Large intestine (tissue), 3 donors: ENCODE measurements around the gene CLEC3B. TPM values are rescaled to one million over a fixed set of nuclear protein-coding genes. Genes with fewer than 3 reads are reported as not detected.
A peak's percentile ranks its signal among the peaks of the same experiment; 100 is the strongest.

ENCODE experiments used
- DNase-seq, 2 donors: peaks; one replicate each; pipeline versions ENCODE4 v3.0.0 to v3.0.0-alpha.2; 2013
- H3K27ac ChIP-seq: one replicate; pipeline ENCODE4 v1.5.1; 2013; ENCODE audit warnings: low read length
- H3K27me3 ChIP-seq: 2 replicates; pipeline ENCODE4 v1.6.1; 2013; ENCODE audit warnings: low read length; ENCODE audit not compliant: control insufficient read depth, insufficient read depth
- H3K36me3 ChIP-seq: 2 replicates; pipeline ENCODE4 v1.6.1; 2013; ENCODE audit warnings: low read length; ENCODE audit not compliant: control insufficient read depth, insufficient read depth
- H3K4me1 ChIP-seq: one replicate; pipeline ENCODE4 v1.6.1; 2013; ENCODE audit warnings: low read length; ENCODE audit not compliant: control insufficient read depth, insufficient read depth
- H3K4me3 ChIP-seq: one replicate; pipeline ENCODE4 v1.5.1; 2013; ENCODE audit warnings: low read length
- H3K9me3 ChIP-seq: one replicate; pipeline ENCODE4 v1.6.1; 2013; ENCODE audit warnings: mild to moderate bottlenecking, low read depth, low read length, moderate library complexity; ENCODE audit not compliant: control insufficient read depth
- WGBS: methylation state at CpG from one replicate; pipeline ENCODE4 v1.1.5; 2013; ENCODE audit warnings: low lambda C conversion rate; ENCODE audit not compliant: insufficient coverage; 5-methylcytosine and 5-hydroxymethylcytosine counted together
- polyA plus RNA-seq: library from polyadenylated mRNA; unstranded; fragments of 120-200 nt; gene quantifications from one replicate; pipeline ENCODE4 v1.2.1, GENCODE V29; 2013

Gene CLEC3B
- polyA plus RNA-seq, 1 donor = 35.7 TPM

DNA sequence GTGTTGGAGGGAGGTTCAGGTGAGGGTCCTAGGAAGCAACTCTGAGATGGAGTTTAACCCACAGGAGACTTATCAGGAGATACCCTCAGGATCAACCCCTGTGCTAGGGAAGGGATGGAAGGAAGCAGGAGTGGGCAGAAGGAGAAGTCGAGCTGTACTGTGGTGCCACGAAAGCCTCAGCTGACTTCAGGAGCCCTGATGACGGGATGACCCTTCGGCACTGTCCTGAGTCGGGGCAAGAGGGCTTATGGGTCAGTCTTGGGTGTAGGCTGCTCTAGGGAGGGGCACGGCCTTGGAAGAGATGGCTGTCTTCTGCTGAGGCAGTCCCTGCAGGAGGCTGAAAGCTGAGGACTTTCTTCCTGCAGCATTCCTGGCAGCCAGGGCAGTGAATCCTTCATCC lies 7.7 kb downstream of the CLEC3B start:
- Histone ChIP-seq H3K27me3 (peaks cover 27% of the 10 kb centered on the region), H3K27ac (no peak overlapping the region), H3K36me3 (no peaks in the 10 kb centered on the region), H3K4me3 (no peak overlapping the region), H3K4me1 (peaks cover 3% of the 10 kb centered on the region), H3K9me3 (no peaks in the 10 kb centered on the region)
- WGBS = no CpG with 5 or more reads among the region's 6 CpGs
- DNase-seq = no peak

DNA sequence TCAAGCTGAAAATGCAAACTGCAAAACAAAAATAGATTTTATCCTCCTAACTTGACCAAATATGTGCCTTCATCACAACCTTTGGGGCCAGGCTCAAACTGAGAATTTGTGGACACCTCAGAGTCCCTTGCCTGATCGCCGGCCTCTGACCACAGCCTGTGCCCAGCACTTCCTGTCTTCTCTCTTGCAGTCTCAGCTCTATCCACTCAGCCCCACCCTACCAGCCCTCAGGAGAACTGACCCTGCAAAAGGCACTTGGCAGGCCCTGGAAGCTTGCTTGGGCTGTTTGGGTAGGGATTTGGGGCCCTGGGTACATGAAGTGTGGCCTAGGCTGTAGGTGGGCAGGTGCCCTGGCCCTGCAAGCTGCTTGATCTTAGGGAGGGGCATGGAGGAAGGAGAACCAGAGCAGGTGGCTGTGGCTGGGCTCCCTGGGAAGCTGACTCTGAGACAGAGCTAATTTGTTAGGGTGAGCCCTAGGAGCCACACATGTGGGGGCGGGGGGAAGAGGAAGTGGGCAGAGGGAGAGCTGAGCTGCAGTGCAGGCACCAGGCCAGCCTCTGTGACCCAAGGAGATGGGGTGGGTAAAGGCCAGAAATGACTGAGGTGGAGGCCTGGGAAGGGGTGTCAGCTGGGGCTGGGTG lies 8.6 kb downstream of the CLEC3B start:
- peaks cover 27% of the 10 kb centered on the region for H3K27me3 ChIP-seq
- no CpG with 5 or more reads among the region's 3 CpGs for WGBS
- peaks cover 3% of the 10 kb centered on the region for H3K4me1 ChIP-seq
- no peak overlapping the region for H3K4me3 ChIP-seq
- H3K9me3 ChIP-seq = no peaks in the 10 kb centered on the region
- no peak for DNase-seq
- H3K27ac ChIP-seq = no peak overlapping the region
- no peaks in the 10 kb centered on the region for H3K36me3 ChIP-seq

DNA sequence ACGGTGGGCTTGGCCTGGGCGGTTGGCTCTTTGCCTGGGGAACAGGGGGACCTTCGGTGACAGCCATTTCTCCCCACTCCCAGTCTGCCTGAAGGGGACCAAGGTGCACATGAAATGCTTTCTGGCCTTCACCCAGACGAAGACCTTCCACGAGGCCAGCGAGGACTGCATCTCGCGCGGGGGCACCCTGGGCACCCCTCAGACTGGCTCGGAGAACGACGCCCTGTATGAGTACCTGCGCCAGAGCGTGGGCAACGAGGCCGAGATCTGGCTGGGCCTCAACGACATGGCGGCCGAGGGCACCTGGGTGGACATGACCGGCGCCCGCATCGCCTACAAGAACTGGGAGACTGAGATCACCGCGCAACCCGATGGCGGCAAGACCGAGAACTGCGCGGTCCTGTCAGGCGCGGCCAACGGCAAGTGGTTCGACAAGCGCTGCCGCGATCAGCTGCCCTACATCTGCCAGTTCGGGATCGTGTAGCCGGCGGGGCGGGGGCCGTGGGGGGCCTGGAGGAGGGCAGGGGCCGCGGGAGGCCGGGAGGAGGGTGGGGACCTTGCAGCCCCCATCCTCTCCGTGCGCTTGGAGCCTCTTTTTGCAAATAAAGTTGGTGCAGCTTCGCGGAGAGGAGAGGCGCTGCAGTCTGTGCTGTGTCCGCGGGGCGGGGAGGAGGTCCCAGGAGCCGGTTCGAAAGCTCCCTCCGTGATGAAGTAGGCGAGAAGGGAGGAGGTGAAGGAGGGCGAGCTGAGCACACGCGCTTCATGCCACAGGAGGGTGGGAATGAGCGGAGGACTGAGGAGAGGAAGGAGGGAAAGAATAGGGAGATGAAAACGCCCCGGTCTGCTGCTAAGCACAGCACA lies 9.6 kb downstream of the CLEC3B start:
- Histone ChIP-seq H3K4me1 (peaks cover 3% of the 10 kb centered on the region), H3K4me3 (peak overlapping the region; percentile 7), H3K9me3 (no peaks in the 10 kb centered on the region), H3K27me3 (peaks cover 27% of the 10 kb centered on the region), H3K27ac (no peak overlapping the region), H3K36me3 (no peaks in the 10 kb centered on the region)
- peak in 1 of 2 donors; percentile 36 for DNase-seq
- no CpG with 5 or more reads among the region's 64 CpGs for WGBS

DNA sequence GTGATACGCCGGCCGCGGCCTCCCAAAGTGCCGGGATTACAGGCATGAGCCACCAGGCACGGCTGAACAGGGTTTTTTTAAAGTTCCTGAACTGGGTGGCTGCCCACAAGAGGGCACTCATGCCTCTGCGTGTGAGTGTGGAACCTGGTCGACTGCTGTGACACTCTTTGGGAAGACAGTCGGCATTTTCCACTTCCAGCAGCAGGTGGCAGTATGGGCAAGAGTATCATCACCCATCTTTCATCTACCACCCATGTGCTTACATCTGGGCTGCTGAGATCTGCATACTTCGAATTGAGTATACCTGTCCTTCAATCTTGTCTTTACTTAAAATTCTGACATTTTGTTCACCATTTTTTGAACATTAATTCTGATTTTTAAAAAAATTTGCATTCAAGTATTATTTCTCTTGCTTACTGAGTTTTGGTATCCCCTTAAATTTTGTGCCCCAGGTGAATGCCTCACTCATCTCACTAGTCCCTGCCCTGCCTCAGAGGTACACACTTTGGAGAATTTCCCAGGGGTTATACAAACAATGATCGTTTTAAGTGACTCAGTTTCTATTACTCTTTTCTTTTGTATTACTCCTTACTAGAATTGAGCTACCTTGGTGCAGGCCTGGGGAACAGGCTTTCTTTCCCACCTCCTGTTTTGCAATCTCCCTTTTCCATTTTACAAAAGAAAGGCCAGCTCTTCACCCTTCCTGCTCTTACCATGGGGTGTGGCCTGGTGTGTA lies 11.8 kb downstream of the CLEC3B start:
- Histone ChIP-seq H3K4me1 (peaks cover 3% of the 10 kb centered on the region), H3K4me3 (no peak overlapping the region), H3K36me3 (no peaks in the 10 kb centered on the region), H3K9me3 (no peaks in the 10 kb centered on the region), H3K27ac (no peak overlapping the region), H3K27me3 (peaks cover 27% of the 10 kb centered on the region)
- DNase-seq = peak; percentile 88 to 92
- WGBS = 5% methylated on average over 2 of the region's 11 CpGs

DNA sequence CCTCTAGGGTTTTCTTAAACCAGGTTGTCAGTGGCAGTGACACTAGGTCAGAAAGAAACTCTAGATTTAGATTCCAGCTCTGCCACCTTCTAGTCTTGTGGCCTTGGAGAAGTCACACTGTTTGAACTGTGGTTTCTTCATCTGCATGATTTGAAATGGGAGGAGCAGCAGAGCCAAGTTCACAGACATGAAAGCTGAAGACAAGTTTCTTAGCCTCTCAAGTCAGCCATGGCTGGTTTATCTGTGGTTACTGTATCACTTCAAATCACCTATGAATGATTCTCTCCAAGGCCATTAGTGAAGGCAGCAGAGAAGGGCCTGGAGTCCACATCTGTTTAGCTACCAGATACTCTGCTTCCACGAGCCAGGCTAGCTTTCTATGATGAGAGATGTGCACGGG lies 15.6 kb downstream of the CLEC3B start:
- Histone ChIP-seq H3K36me3 (no peaks in the 10 kb centered on the region), H3K4me1 (no peaks in the 10 kb centered on the region), H3K27me3 (peaks cover 2% of the 10 kb centered on the region), H3K27ac (no peak overlapping the region), H3K9me3 (no peaks in the 10 kb centered on the region), H3K4me3 (no peak overlapping the region)
- DNase-seq = no peak
- WGBS = no CpG with 5 or more reads among the region's 2 CpGs

DNA sequence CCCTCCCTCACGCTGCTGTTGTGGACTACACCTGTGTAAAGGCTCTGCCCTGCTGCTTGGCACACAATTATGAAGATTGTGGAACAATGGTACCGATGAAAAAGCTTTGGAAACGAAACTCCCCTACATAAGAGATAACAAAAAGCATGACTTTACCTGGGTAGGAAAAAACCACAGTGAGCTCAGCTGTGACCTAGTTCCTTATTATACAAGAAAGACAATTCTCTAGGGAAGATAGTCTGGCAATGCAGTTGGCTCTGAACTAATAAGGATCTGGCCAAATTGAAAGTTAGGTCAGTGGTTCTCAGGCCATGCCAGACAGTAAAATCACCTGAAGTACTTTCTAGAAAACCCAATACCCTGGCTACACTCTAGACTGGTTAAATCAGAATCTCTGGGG lies 16.1 kb downstream of the CLEC3B start:
- H3K27me3 ChIP-seq = no peaks in the 10 kb centered on the region
- no peaks in the 10 kb centered on the region for H3K4me1 ChIP-seq
- no peak overlapping the region for H3K4me3 ChIP-seq
- no peak for DNase-seq
- H3K9me3 ChIP-seq = no peaks in the 10 kb centered on the region
- no peak overlapping the region for H3K27ac ChIP-seq
- no peaks in the 10 kb centered on the region for H3K36me3 ChIP-seq
- 80% methylated on average over 2 of the region's 3 CpGs for WGBS

DNA sequence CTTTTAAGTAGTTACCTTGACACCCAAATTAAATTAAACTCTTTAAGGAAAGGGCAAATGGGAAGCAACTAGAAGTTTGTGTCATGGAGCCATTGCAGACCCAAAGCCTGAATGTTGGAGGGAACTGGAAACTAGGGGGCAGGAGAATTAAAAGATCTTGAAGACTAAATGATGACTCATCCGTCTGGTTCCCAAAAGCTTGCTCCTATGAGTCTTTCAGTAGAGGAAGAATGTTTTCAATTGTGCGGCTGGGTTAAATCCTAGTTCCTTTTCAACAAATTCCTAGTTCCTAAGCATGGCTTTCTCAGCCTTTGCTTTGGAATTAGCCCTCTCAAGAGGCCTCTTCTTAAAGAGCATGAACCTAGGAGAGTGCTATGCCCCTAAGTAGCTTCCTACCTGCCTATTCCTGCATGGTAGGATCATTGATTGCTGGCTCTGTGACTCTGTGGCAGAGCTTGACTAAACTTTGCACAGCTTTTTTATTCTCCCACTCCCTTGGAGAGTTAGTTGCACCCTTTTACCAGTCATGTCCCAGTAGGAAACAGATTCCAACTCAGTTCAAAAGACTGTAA lies 17.7 kb downstream of the CLEC3B start:
- Histone ChIP-seq H3K36me3 (no peaks in the 10 kb centered on the region), H3K9me3 (no peaks in the 10 kb centered on the region), H3K27ac (no peak overlapping the region), H3K4me1 (no peaks in the 10 kb centered on the region), H3K4me3 (no peak overlapping the region), H3K27me3 (no peaks in the 10 kb centered on the region)
- DNase-seq = no peak
- no CpG with 5 or more reads among the region's 2 CpGs for WGBS

DNA sequence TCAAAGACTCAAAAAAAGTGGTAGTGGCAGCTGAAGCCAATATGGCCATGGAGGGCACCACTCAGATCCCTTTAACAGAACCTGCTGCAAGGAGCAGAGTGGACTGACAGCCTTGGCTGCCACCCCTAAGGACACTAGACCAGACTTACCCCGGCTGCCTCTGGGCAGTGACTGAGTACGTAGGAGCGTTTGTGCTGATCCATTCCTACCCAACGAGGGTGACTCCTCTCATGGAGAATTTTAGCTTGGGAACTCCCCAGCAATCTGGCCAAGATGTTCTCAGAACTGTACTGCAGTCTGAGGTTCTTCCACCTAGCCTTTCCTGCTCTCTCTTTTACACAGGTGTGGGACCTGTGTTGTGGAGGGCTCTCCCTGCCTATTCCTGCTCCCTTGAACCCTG lies 22.1 kb downstream of the CLEC3B start:
- Histone ChIP-seq H3K9me3 (no peaks in the 10 kb centered on the region), H3K27ac (no peak overlapping the region), H3K4me1 (no peaks in the 10 kb centered on the region), H3K36me3 (no peaks in the 10 kb centered on the region), H3K27me3 (peaks cover 7% of the 10 kb centered on the region), H3K4me3 (no peak overlapping the region)
- WGBS = no CpG with 5 or more reads among the region's 4 CpGs
- no peak for DNase-seq

DNA sequence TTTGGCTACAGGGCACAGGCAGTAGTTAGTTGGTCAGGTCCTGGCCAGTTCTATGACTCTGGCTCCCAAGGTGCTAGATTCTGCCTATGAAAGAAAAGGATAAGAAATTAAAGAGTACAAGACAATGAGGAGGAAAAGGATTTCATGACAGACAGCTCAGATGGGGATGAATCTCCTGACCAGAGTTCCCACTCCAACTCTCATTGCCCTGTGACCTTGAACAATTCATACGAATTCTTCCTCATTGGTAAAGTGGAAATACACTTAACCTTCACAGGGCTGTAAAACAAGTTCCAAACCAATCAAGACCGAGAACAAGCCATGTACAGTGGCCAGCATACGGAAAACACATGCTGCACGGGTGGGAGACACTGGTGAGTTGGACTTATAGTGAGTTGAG lies 23.7 kb downstream of the CLEC3B start:
- peaks cover 7% of the 10 kb centered on the region for H3K27me3 ChIP-seq
- no peak overlapping the region for H3K4me3 ChIP-seq
- DNase-seq = no peak
- no peaks in the 10 kb centered on the region for H3K9me3 ChIP-seq
- WGBS = no CpG with 5 or more reads among the region's 4 CpGs
- H3K36me3 ChIP-seq = no peaks in the 10 kb centered on the region
- no peak overlapping the region for H3K27ac ChIP-seq
- no peaks in the 10 kb centered on the region for H3K4me1 ChIP-seq

DNA sequence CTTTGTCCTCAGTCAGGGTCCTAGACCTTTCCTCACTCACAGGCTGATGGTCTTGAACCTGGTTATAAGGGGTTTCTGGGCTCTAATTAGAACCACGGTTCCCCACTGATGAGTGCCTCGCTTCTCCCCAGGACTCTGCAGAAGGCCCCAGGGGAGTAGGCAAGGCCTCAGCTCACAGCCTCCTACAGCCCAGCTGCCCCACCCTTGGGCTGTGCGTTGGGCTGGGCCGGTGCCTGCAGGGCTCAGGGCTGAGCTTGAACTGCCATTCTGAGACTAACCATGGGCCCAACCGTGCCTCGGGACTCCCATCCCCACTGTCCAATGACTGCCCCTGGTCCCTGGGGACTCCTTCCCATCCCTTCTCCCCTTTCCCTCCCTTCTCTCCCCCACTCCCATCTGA lies 25.6 kb downstream of the CLEC3B start:
- H3K4me1 ChIP-seq = no peaks in the 10 kb centered on the region
- H3K36me3 ChIP-seq = no peaks in the 10 kb centered on the region
- H3K27me3 ChIP-seq = peaks cover 7% of the 10 kb centered on the region
- DNase-seq = no peak
- H3K27ac ChIP-seq = no peak overlapping the region
- no peaks in the 10 kb centered on the region for H3K9me3 ChIP-seq
- H3K4me3 ChIP-seq = no peak overlapping the region
- WGBS = no CpG with 5 or more reads among the region's 6 CpGs
